Calu3 (cell line): ENCODE data around the gene WIPI1. TPM values are rescaled to one million over a fixed set of nuclear protein-coding genes. Genes with fewer than 3 reads are reported as not detected.
"Not testable (repeated sequence)": the region's sequence is repeated elsewhere in the genome, so short reads cannot be mapped to it uniquely, and the experiment has no call there.

ENCODE experiments used
- BruUV-seq: library from RNA; stranded (reverse); fragments of 400-500 nt; replicated peaks from 2 replicates; lab custom pipeline; 2021; lab: Mats Ljungman, UMichigan
- CTCF ChIA-PET: fragments of 300-600 bp; sonication (Branson Sonifier 250); formaldehyde crosslinking; loops from one replicate; lab custom pipeline; 2022; ENCODE audit warnings: antibody characterized with exemption; lab: Charles Lee
- DNase-seq: peaks from one replicate; pipeline ENCODE4 v3.0.0; 2022
- H3K27ac Mint-ChIP-seq: one replicate; pipeline ENCODE4 v1.8.0; 2022; ENCODE audit warnings: mixed read lengths; ENCODE audit not compliant: unreplicated experiment
- H3K27me3 Mint-ChIP-seq: one replicate; pipeline ENCODE4 v1.8.0; 2022; ENCODE audit warnings: mixed read lengths; ENCODE audit not compliant: unreplicated experiment
- H3K36me3 Mint-ChIP-seq: one replicate; pipeline ENCODE4 v1.8.0; 2022; ENCODE audit warnings: mild to moderate bottlenecking, moderate library complexity, mixed read lengths; ENCODE audit not compliant: insufficient read depth, unreplicated experiment
- H3K4me1 Mint-ChIP-seq: one replicate; pipeline ENCODE4 v1.8.0; 2022; ENCODE audit warnings: mild to moderate bottlenecking, low read depth, mixed read lengths; ENCODE audit not compliant: unreplicated experiment
- H3K4me3 Mint-ChIP-seq: one replicate; pipeline ENCODE4 v1.8.0; 2022; ENCODE audit warnings: mild to moderate bottlenecking, low read depth, moderate library complexity, mixed read lengths; ENCODE audit not compliant: unreplicated experiment
- H3K9me3 Mint-ChIP-seq: one replicate; pipeline ENCODE4 v1.8.0; 2022; ENCODE audit warnings: low read depth, mixed read lengths; ENCODE audit not compliant: unreplicated experiment
- intact Hi-C: fragments of 100-400 bp; cut with micrococcal nuclease; formaldehyde crosslinking; loops from one replicate; pipeline ENCODE4 v1.10.0; 2022; ENCODE audit not compliant: unreplicated experiment
- total RNA-seq: library from RNA; stranded (reverse); gene quantifications from 2 replicates; pipeline ENCODE4 v1.2.3, GENCODE V29; 2022
- TF ChIP-seq, protein P1 (sequence below): fragments of 200-600 bp; IDR thresholded peaks from one replicate; pipeline ENCODE4 v1.8.0; 2022; ENCODE audit warnings: antibody characterized with exemption; ENCODE audit not compliant: unreplicated experiment

Gene WIPI1
- total RNA-seq, 1 experiment from 2014 or later: 43.4 TPM

DNA sequence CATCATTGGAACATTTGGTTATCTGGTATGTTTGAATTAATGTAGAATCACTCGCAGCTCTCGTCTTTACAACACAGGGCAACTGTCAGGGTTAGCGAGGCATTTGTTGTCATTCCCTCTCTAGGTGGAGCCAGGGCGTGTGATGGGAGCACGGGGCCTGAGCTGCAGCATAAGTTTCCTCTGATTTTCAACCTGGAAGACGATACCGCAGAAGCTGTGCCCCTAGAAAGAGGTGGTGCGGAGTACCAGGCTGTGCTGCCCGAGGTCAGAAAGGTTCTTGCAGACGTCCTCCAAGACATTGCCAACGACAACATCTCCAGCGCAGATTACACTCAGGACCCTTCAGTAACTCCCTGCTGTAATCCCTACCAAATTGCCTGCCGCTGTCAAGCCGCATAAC lies 37.2 kb downstream of the WIPI1 start:
- CTCF ChIA-PET: no interaction called here

DNA sequence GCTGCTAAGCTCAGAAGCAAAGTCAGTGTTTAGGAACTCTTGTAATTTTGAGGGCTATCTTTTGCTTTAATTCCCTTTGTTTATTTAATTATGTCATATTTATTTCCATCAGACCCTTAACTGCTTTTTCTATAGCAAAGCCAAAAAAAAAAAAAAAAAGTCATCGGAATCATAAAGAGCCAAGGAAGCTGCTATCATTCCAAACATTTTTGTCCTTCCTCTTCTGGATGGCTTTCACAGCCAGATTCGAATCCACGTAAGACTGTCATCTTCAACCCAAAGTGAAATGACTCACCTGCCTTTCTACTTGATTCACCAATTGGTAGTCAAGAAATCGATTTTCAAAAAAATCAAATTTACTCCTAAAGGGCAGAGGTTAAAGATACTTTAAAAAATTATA lies 38.4 kb downstream of the WIPI1 start:
- peaks cover 25% of the 10 kb centered on the region for H3K27me3 Mint-ChIP-seq
- TF ChIP-seq, protein P1, sequence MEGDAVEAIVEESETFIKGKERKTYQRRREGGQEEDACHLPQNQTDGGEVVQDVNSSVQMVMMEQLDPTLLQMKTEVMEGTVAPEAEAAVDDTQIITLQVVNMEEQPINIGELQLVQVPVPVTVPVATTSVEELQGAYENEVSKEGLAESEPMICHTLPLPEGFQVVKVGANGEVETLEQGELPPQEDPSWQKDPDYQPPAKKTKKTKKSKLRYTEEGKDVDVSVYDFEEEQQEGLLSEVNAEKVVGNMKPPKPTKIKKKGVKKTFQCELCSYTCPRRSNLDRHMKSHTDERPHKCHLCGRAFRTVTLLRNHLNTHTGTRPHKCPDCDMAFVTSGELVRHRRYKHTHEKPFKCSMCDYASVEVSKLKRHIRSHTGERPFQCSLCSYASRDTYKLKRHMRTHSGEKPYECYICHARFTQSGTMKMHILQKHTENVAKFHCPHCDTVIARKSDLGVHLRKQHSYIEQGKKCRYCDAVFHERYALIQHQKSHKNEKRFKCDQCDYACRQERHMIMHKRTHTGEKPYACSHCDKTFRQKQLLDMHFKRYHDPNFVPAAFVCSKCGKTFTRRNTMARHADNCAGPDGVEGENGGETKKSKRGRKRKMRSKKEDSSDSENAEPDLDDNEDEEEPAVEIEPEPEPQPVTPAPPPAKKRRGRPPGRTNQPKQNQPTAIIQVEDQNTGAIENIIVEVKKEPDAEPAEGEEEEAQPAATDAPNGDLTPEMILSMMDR: no peak
- CTCF ChIA-PET: no interaction called here
- H3K36me3 Mint-ChIP-seq: peaks cover 16% of the 10 kb centered on the region
- no peak overlapping the region for H3K4me3 Mint-ChIP-seq
- no peak for DNase-seq
- no TSS peak for BruUV-seq
- H3K4me1 Mint-ChIP-seq: peaks cover 6% of the 10 kb centered on the region
- H3K9me3 Mint-ChIP-seq: no peaks in the 10 kb centered on the region
- H3K27ac Mint-ChIP-seq: no peak overlapping the region
- intact Hi-C loops: no loop called here

More for the DNA sequence above, 37.2 kb downstream of the WIPI1 start:
- DNase-seq: no peak
- peaks cover 26% of the 10 kb centered on the region for H3K36me3 Mint-ChIP-seq
- no peak overlapping the region for H3K4me3 Mint-ChIP-seq
- TF ChIP-seq, protein P1: no peak
- no peaks in the 10 kb centered on the region for H3K9me3 Mint-ChIP-seq
- H3K27ac Mint-ChIP-seq: no peak overlapping the region
- peaks cover 14% of the 10 kb centered on the region for H3K27me3 Mint-ChIP-seq
- BruUV-seq: no TSS peak
- intact Hi-C loops: no loop called here
- no peaks in the 10 kb centered on the region for H3K4me1 Mint-ChIP-seq

DNA sequence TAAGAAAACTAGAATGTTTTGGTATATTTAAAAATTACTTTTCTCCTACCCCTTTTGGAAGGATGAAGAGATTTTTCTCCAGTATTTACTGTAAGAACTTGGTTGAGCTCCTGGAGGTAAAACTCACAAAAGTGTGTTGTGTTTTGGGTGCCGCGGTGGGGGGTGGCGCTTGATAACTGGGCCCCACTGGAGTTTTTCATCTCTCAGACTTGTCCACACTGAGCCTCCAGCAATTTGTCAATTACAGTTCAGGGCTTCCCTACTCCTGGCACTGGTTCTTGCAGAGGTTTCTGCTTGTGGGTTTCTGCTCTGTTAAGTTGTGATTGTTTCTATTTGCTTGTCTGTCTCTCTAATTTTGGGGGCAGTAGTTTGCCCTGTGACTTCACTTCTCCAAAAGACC lies 40.0 kb downstream of the WIPI1 start:
- Mint-ChIP-seq H3K4me3 (no peak overlapping the region), H3K4me1 (peaks cover 6% of the 10 kb centered on the region), H3K9me3 (no peaks in the 10 kb centered on the region), H3K27ac (no peak overlapping the region), H3K36me3 (peaks cover 20% of the 10 kb centered on the region), H3K27me3 (peaks cover 25% of the 10 kb centered on the region)
- no TSS peak for BruUV-seq
- TF ChIP-seq, protein P1: no peak
- intact Hi-C loops: no loop called here
- CTCF ChIA-PET: interaction anchor here (0.6 kb wide), 1 partner anchor 131 kb away, joined by 4 read pairs; no protein-coding TSS in a partner anchor
- DNase-seq: no peak

DNA sequence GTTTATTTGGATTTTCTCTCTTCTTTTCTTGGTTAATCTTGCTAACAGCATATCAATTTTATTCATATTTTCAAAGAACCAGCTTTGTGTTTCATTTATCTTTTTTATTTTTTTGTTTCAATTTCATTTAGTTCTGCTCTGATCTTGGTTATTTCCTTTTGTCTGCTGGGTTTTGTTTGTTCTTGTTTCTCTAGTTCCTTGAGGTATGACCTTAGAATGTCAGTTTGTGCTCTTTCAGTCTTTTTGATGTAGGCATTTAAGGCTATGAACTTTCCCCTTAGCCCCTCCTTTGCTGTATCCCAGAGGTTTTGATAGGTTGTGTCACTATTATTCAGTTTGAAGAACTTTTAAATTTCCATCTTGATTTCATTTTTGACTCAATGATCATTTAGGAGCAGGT lies 42.4 kb downstream of the WIPI1 start:
- DNase-seq, CTCF ChIA-PET, BruUV-seq, H3K27ac Mint-ChIP-seq, H3K4me1 Mint-ChIP-seq, H3K36me3 Mint-ChIP-seq, H3K9me3 Mint-ChIP-seq, intact Hi-C loops: not testable (repeated sequence)
- Mint-ChIP-seq H3K4me3 (peak overlapping the region; percentile 87), H3K27me3 (peaks cover 36% of the 10 kb centered on the region)

DNA sequence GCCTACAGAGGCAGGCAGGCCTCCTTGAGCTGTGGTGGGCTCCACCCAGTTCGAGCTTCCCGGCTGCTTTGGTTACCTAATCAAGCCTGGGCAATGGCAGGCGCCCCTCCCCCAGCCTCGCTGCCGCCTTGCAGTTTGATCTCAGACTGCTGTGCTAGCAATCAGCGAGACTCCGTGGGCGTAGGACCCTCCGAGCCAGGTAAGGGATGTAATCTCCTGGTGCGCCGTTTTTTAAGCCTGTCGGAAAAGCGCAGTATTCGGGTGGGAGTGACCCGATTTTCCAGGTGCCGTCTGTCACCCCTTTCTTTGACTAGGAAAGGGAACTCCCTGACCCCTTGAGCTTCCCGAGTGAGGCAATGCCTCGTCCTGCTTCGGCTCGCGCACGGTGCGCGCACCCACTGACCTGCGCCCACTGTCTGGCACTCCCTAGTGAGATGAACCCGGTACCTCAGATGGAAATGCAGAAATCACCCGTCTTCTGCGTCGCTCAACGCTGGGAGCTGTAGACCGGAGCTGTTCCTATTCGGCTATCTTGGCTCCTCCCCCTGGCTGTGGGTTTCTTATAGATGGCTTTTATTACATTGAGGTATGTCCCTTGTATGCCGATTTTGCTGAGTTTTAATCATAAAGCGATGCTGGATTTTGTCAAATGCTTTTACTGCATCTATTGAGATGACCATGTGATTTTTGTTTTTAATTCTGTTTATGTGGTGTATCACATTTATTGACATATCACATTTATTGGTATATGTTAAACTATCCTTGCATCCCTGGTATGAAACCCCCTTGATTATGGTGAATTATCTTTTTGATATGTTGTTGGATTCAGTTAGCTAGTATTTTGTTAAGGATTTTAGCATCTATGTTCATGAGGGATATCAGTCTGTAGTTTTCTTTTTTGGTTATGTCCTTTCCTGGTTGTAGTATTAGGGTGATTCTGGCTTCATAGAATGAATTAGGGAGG lies 43.4 kb downstream of the WIPI1 start:
- peak; percentile 51 for DNase-seq
- H3K4me1 Mint-ChIP-seq, H3K36me3 Mint-ChIP-seq, BruUV-seq, H3K9me3 Mint-ChIP-seq, intact Hi-C loops, CTCF ChIA-PET: not testable (repeated sequence)
- peak overlapping the region; percentile 54 for H3K27ac Mint-ChIP-seq
- H3K4me3 Mint-ChIP-seq: peak overlapping the region; percentile 87
- H3K27me3 Mint-ChIP-seq: peaks cover 36% of the 10 kb centered on the region

DNA sequence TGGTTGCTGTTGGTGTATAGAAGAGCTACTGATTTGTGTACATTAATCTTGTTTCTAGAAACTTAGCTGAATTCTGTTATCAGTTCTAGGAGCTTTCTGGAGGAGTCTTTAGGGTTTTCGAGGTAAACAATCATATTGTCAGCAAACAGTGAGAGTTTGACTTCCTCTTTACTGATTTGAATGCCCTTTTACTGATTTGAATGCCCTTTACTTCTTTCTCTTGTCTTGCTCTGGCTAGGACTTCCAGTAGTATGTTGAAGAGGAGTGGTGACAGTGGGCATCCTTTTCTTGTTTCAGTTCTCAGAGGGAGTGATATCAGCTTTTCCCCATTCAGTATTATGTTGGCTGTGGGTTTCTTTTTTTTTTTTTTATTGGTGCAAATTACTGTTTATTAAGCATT lies 49.6 kb downstream of the WIPI1 start:
- CTCF ChIA-PET, H3K36me3 Mint-ChIP-seq, DNase-seq, H3K4me3 Mint-ChIP-seq, intact Hi-C loops, H3K4me1 Mint-ChIP-seq, H3K9me3 Mint-ChIP-seq, H3K27ac Mint-ChIP-seq, BruUV-seq: not testable (repeated sequence)
- peaks cover 11% of the 10 kb centered on the region for H3K27me3 Mint-ChIP-seq

DNA sequence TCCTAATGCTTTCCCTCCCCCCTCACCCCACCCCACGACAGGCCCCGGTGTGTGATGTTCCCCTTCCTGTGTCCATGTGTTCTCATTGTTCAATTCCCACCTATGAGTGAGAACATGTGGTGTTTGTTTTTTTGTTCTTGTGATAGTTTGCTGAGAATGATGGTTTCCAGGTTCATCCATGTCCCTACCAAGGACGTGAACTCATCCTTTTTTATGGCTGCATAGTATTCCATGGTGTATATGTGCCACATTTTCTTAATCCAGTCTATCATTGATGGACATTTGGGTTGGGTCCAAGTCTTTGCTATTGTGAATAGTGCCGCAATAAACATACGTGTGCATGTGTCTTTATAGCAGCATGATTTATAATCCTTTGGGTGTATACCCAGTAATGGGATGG lies 53.5 kb downstream of the WIPI1 start:
- BruUV-seq, DNase-seq, H3K9me3 Mint-ChIP-seq, H3K4me3 Mint-ChIP-seq, CTCF ChIA-PET, H3K27ac Mint-ChIP-seq, intact Hi-C loops, H3K36me3 Mint-ChIP-seq, H3K4me1 Mint-ChIP-seq: not testable (repeated sequence)
- H3K27me3 Mint-ChIP-seq: peaks cover 13% of the 10 kb centered on the region
